Vagina (tissue), 2 donors: ENCODE data around the gene MAP2K7. TPM values are rescaled to one million over a fixed set of nuclear protein-coding genes. Genes with fewer than 3 reads are reported as not detected.

Experiments used
- DNase-seq, 2 donors: peaks; one replicate each; pipeline ENCODE4 v3.0.0-alpha.2; 2017; ENCODE audit errors: extremely low spot score in 2 of 2
- H3K27ac ChIP-seq: fragments of 200-600 bp; sonication (generic); one replicate; pipeline ENCODE4 v1.5.1; 2019
- H3K27me3 ChIP-seq: fragments of 200-600 bp; sonication (generic); one replicate; pipeline ENCODE4 v1.5.1; 2019
- H3K36me3 ChIP-seq, 2 donors: fragments of 200-600 bp; sonication (generic); one replicate each; pipeline ENCODE4 v1.5.1; 2017 to 2019
- H3K4me1 ChIP-seq: fragments of 200-600 bp; sonication (generic); one replicate; pipeline ENCODE4 v1.5.1; 2019
- H3K4me3 ChIP-seq, 2 donors: fragments of 200-600 bp; sonication (generic); 1 replicate in 1 of 2; 2 replicates in 1 of 2; pipeline ENCODE4 v1.5.1; 2016 to 2019
- H3K9me3 ChIP-seq: fragments of 200-600 bp; sonication (generic); one replicate; pipeline ENCODE4 v1.5.1; 2019
- POLR2A ChIP-seq, 2 donors: fragments of 450-650 bp; IDR thresholded peaks; one replicate each; pipeline ENCODE4 v1.6.1; 2017; ENCODE audit warnings: antibody characterized with exemption in 2 of 2, mild to moderate bottlenecking in 2 of 2, moderate library complexity in 2 of 2
- POLR2AphosphoS5 ChIP-seq, 2 donors: sonication (generic); formaldehyde crosslinking; IDR thresholded peaks; one replicate each; pipeline ENCODE4 v1.9.0; 2017; ENCODE audit warnings: antibody characterized with exemption in 2 of 2, mild to moderate bottlenecking in 2 of 2, low read depth in 1 of 2; ENCODE audit not compliant: insufficient read depth in 1 of 2
- intact Hi-C: fragments of 100-400 bp; cut with DNase I; formaldehyde crosslinking; loops from one replicate; pipeline ENCODE4 v1.15.1; 2023
- total RNA-seq: library from RNA; depleted of rRNA; stranded (reverse); fragments of >200 nt; gene quantifications from one replicate; pipeline ENCODE4 v1.2.3, GENCODE V29; 2016
- TF ChIP-seq, protein P1 (sequence below), 3 experiments: fragments of 450-650 bp in 2 of 3; fragments of 200-600 bp in 1 of 3; sonication (generic) in 1 of 3; IDR thresholded peaks; one replicate each; pipeline ENCODE4 v1.5.1; 2017 to 2019; ENCODE audit warnings: antibody characterized with exemption in 3 of 3, mild to moderate bottlenecking in 2 of 3, moderate library complexity in 2 of 3

Gene MAP2K7
- total RNA-seq, 1 donor from 2014 or later: 26.8 TPM

DNA sequence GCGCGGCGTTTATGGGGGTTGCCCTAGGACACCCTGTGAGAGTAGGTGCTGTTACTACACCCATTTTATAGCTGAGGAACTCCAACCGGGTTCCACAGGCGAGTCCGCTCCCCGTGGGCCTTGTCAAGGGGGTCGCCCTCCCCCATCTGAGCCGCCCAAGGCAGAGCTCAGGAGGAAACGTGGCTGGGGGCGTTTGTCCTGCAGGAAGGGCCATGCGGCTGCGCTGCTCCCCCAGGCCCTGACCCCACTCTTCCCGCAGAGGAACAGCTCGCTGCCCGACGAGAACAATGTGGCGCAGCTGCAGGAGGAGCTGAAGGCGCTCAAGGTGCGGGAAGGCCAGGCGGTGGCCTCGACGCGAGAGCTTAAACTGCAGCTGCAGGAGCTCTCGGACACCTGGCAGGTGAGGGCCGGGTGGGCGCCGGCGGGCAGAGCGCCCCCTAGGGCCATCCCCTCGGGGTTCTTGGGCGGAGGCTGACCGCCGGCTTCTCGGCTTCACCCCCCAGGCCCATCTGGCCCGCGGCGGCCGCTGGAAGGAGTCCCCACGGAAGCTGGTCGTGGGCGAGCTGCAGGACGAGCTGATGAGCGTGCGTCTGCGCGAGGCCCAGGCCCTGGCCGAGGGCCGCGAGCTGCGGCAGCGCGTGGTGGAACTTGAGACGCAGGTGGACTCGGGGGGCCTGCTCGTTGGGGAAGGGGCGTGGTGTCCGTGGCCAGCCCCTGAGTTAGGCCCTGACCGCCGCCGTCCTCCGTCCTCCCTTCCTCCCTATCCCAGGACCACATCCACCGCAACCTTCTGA is 41.9 kb upstream of the MAP2K7 start:
- Histone ChIP-seq H3K27me3 (no peaks in the 10 kb centered on the region), H3K27ac (no peak overlapping the region)
- DNase-seq: no peak

DNA sequence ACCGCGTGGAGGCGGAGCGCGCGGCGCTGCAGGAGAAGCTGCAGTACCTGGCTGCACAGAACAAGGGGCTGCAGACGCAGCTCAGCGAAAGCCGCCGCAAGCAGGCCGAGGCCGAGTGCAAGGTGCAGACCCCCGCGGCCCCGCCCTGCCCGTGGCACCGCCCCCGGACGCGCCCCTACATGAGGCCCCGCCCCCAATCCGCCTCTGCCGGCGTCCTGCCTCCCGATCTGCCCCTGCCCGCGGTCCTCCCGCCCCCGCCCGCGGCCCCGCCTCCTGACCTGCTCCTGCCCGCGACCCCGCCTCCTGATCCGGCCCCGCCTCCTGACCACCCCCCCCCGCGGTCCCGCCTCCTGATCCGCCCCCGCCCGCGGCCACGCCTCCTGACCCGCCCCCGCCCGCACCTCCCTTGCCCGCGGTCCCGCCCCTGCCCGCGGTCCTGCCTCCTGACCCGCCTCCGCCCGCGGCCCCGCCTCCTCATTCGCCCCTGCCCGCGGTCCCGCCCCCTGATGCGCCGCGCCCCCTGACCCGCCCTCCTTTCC is 41.2 kb upstream of the MAP2K7 start:
- TF ChIP-seq, protein P1, sequence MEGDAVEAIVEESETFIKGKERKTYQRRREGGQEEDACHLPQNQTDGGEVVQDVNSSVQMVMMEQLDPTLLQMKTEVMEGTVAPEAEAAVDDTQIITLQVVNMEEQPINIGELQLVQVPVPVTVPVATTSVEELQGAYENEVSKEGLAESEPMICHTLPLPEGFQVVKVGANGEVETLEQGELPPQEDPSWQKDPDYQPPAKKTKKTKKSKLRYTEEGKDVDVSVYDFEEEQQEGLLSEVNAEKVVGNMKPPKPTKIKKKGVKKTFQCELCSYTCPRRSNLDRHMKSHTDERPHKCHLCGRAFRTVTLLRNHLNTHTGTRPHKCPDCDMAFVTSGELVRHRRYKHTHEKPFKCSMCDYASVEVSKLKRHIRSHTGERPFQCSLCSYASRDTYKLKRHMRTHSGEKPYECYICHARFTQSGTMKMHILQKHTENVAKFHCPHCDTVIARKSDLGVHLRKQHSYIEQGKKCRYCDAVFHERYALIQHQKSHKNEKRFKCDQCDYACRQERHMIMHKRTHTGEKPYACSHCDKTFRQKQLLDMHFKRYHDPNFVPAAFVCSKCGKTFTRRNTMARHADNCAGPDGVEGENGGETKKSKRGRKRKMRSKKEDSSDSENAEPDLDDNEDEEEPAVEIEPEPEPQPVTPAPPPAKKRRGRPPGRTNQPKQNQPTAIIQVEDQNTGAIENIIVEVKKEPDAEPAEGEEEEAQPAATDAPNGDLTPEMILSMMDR (IDR thresholded peaks at IDR 0.05): no peak
- TF ChIP-seq POLR2AphosphoS5 (IDR thresholded peaks at IDR 0.05; ENCODE audit: insufficient read depth in 1 of 2, low read depth in 1 of 2) (no peak), POLR2A (IDR thresholded peaks at IDR 0.05) (no peak)
- intact Hi-C loops: no loop called here

More for the DNA sequence above, 41.9 kb upstream of the MAP2K7 start:
- no peaks in the 10 kb centered on the region for H3K9me3 ChIP-seq
- H3K4me1 ChIP-seq: peaks cover 8% of the 10 kb centered on the region
- intact Hi-C loops: no loop called here
- H3K36me3 ChIP-seq: no peaks in the 10 kb centered on the region
- TF ChIP-seq, protein P1 (IDR thresholded peaks at IDR 0.05): no peak
- TF ChIP-seq POLR2AphosphoS5 (IDR thresholded peaks at IDR 0.05; ENCODE audit: insufficient read depth in 1 of 2, low read depth in 1 of 2): no peak
- no peak for TF ChIP-seq POLR2A (IDR thresholded peaks at IDR 0.05)
- peak overlapping the region; percentile 12 to 20 for H3K4me3 ChIP-seq

DNA sequence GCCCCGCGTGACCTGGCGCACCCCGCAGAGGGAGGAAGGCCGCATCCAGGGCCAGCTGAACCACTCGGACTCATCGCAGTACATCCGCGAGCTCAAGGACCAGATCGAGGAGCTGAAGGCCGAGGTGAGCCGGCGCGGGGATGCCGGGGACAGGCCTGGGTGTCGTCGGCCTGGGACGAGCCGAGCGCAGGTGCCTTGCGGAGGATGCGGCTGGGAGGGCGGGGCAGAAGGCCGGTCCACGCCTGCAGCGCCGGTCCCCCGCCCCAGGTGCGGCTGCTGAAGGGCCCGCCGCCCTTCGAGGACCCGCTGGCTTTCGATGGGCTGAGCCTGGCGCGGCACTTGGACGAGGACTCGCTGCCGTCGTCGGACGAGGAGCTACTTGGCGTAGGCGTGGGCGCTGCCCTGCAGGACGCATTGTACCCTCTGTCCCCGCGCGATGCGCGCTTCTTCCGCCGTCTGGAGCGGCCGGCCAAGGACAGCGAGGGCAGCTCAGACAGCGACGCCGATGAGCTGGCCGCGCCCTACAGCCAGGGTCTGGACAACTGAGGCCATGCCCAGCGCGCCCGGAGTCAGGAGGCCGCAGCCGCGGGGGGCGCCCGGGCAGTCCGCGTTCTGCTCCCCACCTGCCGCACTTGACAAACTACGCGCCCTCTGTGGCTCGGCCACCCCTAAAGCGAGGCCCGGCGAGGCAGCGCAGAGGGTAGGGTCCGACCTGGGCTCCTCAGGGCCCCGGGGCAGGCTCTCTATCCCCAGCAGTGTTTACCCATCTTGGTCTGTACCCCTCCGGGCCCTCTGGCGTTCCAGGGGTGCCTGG is 40.3 kb upstream of the MAP2K7 start:
- Histone ChIP-seq H3K27me3 (no peaks in the 10 kb centered on the region), H3K4me1 (peaks cover 11% of the 10 kb centered on the region), H3K36me3 (no peaks in the 10 kb centered on the region), H3K27ac (no peak overlapping the region), H3K9me3 (no peaks in the 10 kb centered on the region), H3K4me3 (no peak overlapping the region)
- DNase-seq: no peak
- TF ChIP-seq POLR2A (IDR thresholded peaks at IDR 0.05): no peak
- TF ChIP-seq POLR2AphosphoS5 (IDR thresholded peaks at IDR 0.05; ENCODE audit: insufficient read depth in 1 of 2, low read depth in 1 of 2): no peak
- TF ChIP-seq, protein P1 (IDR thresholded peaks at IDR 0.05): no peak
- intact Hi-C loops: no loop called here

More for the DNA sequence above, 41.2 kb upstream of the MAP2K7 start:
- Histone ChIP-seq H3K36me3 (no peaks in the 10 kb centered on the region), H3K9me3 (no peaks in the 10 kb centered on the region), H3K27ac (no peak overlapping the region), H3K27me3 (no peaks in the 10 kb centered on the region), H3K4me3 (peak overlapping the region; percentile 12 to 20), H3K4me1 (peaks cover 8% of the 10 kb centered on the region)
- DNase-seq: no peak

DNA sequence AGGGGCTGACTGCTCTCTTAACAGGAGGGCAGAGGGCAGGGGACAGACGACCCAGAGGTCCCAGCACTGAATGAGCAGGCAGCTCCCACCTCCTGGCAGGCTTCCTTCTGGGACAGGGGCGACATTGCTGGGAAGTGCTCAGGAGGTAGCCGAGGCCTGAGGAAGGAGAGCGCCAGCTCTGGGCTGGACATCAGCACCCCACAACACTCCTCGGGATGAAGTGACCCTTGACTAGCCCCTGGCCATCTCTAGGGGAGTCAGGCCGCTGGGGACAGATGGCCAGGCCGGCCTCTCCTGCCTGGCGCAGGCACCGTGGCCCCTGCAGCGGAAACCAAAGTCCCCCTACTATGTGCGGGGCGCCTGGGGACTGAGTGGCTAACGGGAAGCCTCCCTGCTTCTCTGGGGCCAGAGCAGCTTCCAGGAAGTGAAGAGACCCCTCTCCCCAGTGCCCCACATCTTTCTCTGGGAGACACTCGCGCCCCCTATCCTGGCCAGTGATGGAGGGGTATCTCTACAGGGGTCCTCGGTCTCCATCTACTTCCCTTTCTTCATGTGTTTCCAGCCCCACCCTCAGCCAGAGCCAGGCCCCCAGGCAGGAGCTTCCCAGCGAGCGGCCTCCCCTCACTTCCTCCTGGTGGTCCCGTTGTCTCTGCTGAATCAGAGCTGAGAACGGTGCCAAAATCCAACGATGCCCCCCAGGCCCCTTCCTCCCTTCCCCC is 39.5 kb upstream of the MAP2K7 start:
- no peak overlapping the region for H3K4me3 ChIP-seq
- H3K27me3 ChIP-seq: no peaks in the 10 kb centered on the region
- no peak overlapping the region for H3K27ac ChIP-seq
- H3K9me3 ChIP-seq: no peaks in the 10 kb centered on the region
- DNase-seq: no peak
- TF ChIP-seq POLR2AphosphoS5 (IDR thresholded peaks at IDR 0.05; ENCODE audit: insufficient read depth in 1 of 2, low read depth in 1 of 2) (no peak), POLR2A (IDR thresholded peaks at IDR 0.05) (no peak)
- TF ChIP-seq, protein P1 (IDR thresholded peaks at IDR 0.05): no peak
- H3K4me1 ChIP-seq: peaks cover 17% of the 10 kb centered on the region
- intact Hi-C loops: no loop called here
- H3K36me3 ChIP-seq: no peaks in the 10 kb centered on the region
